HS-5 (cell line): ENCODE results near the gene BLVRB.

Experiments
- DNase-seq: peaks from one replicate; pipeline ENCODE4 v3.0.0-alpha.2; 2012; ENCODE audit warnings: low read depth

The BLVRB gene

GRCh38 chr19:40403262-40403984, 62.1 kb downstream of the BLVRB start:
- no peak for DNase-seq

- no peak for DNase-seq
These were observed 65.0 kb downstream of the BLVRB start for GRCh38 chr19:40400559-40400958.

GRCh38 chr19:40398417-40399131, 67.0 kb downstream of the BLVRB start:
- no peak for DNase-seq
